Measurements from ENCODE around the gene CCDC90B.

DNA sequence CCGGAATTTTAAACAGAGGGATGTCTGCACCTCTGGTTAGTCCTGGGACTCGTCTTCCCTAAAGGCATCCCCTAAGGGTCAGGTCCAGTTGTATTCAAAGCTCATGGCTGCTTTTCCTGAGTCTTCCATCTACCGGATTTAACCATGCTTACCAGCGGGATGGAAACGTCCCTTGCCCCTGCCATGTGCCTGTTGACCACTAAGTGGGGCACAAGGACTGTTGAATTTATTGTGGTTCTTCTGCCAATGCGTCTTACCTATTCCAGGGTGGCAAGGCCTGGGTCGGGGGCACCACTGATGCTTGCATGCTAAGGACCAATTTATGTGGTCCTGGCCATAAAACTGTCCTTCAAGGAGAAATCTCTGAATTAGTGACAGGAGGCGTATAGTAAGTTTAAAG, 67.1 kb downstream of the CCDC90B start:
- no peak for TF ChIP-seq POLR2A (IDR thresholded peaks at IDR 0.05)
- TF ChIP-seq, protein P1, sequence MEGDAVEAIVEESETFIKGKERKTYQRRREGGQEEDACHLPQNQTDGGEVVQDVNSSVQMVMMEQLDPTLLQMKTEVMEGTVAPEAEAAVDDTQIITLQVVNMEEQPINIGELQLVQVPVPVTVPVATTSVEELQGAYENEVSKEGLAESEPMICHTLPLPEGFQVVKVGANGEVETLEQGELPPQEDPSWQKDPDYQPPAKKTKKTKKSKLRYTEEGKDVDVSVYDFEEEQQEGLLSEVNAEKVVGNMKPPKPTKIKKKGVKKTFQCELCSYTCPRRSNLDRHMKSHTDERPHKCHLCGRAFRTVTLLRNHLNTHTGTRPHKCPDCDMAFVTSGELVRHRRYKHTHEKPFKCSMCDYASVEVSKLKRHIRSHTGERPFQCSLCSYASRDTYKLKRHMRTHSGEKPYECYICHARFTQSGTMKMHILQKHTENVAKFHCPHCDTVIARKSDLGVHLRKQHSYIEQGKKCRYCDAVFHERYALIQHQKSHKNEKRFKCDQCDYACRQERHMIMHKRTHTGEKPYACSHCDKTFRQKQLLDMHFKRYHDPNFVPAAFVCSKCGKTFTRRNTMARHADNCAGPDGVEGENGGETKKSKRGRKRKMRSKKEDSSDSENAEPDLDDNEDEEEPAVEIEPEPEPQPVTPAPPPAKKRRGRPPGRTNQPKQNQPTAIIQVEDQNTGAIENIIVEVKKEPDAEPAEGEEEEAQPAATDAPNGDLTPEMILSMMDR (IDR thresholded peaks at IDR 0.05): peak in 4 of 12 donors; percentile 8 to 24 (median 18)
